Keratinocyte (primary cell): ENCODE measurements around the gene ROBO3.

ENCODE experiments used
- CTCF ChIP-seq, 3 experiments: IDR thresholded peaks in 1 of 3; conservative IDR thresholded peaks in 1 of 3; optimal IDR thresholded peaks in 1 of 3; 2 replicates in 2 of 3; 3 replicates in 1 of 3; pipeline versions ENCODE3 to v1.5.1; 2011; ENCODE audit warnings: low read length in 3 of 3, mild to moderate bottlenecking in 3 of 3, moderate library complexity in 2 of 3, control low read depth in 1 of 3, inconsistent platforms in 1 of 3; ENCODE audit not compliant: insufficient read depth in 2 of 3; ENCODE audit errors: extremely low read depth in 1 of 3
- EZH2 ChIP-seq: IDR thresholded peaks from one replicate; pipeline ENCODE4 v1.6.1; 2012; ENCODE audit warnings: inconsistent platforms, mild to moderate bottlenecking, low read length, moderate library complexity

- TF ChIP-seq CTCF (optimal IDR thresholded peaks at IDR 0.05 in 1 of 3, IDR thresholded peaks at IDR 0.05 in 1 of 3, conservative IDR thresholded peaks at IDR 0.05 in 1 of 3; ENCODE audit: extremely low read depth in 1 of 3, insufficient read depth in 2 of 3, low read length in 3 of 3) (no peak), EZH2 (peak; percentile 86)
These were observed 25.9 kb upstream of the ROBO3 start for GRCh38 chr11:124839128-124839971.
